ENCODE measurements around the gene ARMC9. TPM values are rescaled to one million over a fixed set of nuclear protein-coding genes. Genes with fewer than 3 reads are reported as not detected.

ARMC9 gene
- total RNA-seq, 1 experiment from 2014 or later = 16.4 TPM

DNA sequence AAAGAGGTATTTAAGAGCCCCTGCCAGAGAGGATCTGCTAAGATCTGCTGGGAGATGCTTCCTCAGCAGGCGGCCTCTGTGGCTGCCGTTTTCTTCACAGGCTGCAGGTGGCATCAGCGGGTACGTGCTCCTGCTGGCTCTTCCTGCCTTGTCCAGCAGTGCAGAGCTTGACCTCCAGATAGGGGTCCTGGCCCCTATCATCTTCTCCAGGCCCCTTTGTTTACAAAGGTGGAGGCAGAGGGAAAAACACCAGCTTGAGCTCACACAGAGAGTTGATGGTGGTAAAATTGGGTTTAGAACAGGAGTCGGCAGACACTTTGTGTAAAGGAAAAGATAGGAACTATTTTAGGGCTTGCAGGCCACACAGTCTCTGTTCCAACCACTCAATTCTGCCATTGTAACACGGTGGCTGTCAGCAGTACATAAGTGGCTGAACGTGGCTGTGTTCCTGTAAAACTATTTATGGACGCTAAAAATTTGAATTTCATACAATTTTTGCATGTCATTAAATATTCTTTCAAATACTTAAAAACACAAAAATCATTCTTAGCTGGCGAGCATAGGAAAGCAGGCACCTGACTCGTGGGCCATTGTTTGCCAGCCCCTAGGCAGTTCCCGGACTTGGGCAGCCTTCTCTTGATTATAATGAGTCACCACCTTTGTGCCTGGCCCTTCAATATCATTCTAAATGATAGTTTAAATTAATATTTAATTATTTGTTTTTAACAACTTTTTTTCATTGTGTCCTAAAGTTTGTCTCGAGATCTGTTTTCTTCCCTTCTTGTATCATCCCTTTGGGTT, 98.9 kb downstream of the ARMC9 start:
- intact Hi-C loops (cut with micrococcal nuclease) = loop anchor here (1.0 kb wide), 2 partner anchors 115 to 155 kb away; no protein-coding TSS in a partner anchor

More for the DNA sequence above, 98.9 kb downstream of the ARMC9 start:
- H3K27ac ChIP-seq (ENCODE audit: low read depth, low read length) = no peak overlapping the region
- no peaks in the 10 kb centered on the region for H4K20me1 ChIP-seq (ENCODE audit: insufficient read depth)
- no peaks in the 10 kb centered on the region for H3K79me2 ChIP-seq (ENCODE audit: insufficient read depth, low read length)
- H2AFZ ChIP-seq (ENCODE audit: low read depth, low read length, poor library complexity, severe bottlenecking) = no peak overlapping the region
- ChIA-PET RAD21 (ENCODE audit: low non-redundant PET in 1 of 2, low total read pairs in 2 of 2, uncharacterized antibody in 2 of 2, unreplicated experiment in 2 of 2) (no interaction called here), CTCF (interaction anchor here (0.6 to 1.8 kb wide), 4 partner anchors 103 to 156 kb away, joined by 3 to 7 read pairs (median 4); no protein-coding TSS in a partner anchor), POLR2A (no interaction called here)
- no peaks in the 10 kb centered on the region for H3K4me1 ChIP-seq (ENCODE audit: control insufficient read depth in 1 of 2, insufficient read depth in 2 of 2, low read length in 2 of 2)
- no peaks in the 10 kb centered on the region for H3K9me3 ChIP-seq (ENCODE audit: control insufficient read depth in 1 of 2, insufficient read depth in 1 of 2, low read depth in 1 of 2, low read length in 2 of 2)
- DNase-seq (ENCODE audit: low read depth, low spot score) (peak; percentile 10), ATAC-seq (peak; percentile 99)
- H3K4me3 ChIP-seq (replicated peaks in 1 of 2; ENCODE audit: low read depth in 1 of 2, low read length in 2 of 2) = no peak overlapping the region
- H3K27me3 ChIP-seq (ENCODE audit: insufficient read depth, low read length) = no peaks in the 10 kb centered on the region
- BruUV-seq (replicated peaks) = no TSS peak
- no peak overlapping the region for H3K9ac ChIP-seq (ENCODE audit: low read length)
- H3K36me3 ChIP-seq (ENCODE audit: control insufficient read depth in 1 of 2, insufficient read depth in 2 of 2, low read length in 2 of 2) = peaks cover 0 to 1% of the 10 kb centered on the region in 2 experiments; a peak in 1 of 4 replicates
- H3K9me2 ChIP-seq (ENCODE audit: insufficient read depth) = no peaks in the 10 kb centered on the region
- TF ChIP-seq EZH2phosphoT487 (IDR thresholded peaks at IDR 0.05; ENCODE audit: borderline replicate concordance) (no peak), CBX3 (IDR thresholded peaks at IDR 0.05; ENCODE audit: low read depth) (no peak), RAD21 (IDR thresholded peaks at IDR 0.05; ENCODE audit: low read depth) (peak; percentile 68), EZH2 (IDR thresholded peaks at IDR 0.05) (no peak), EGR1 (IDR thresholded peaks at IDR 0.05; ENCODE audit: low read depth) (no peak), FOSL1 (IDR thresholded peaks at IDR 0.05; ENCODE audit: low read depth) (no peak), POLR2A (IDR thresholded peaks at IDR 0.05; ENCODE audit: borderline replicate concordance, extremely low read depth, insufficient read depth, insufficient read length) (no peak), TCF7L2 (IDR thresholded peaks at IDR 0.05; ENCODE audit: borderline replicate concordance, extremely low read depth, insufficient read depth, insufficient read length) (no peak), ELF1 (IDR thresholded peaks at IDR 0.05; ENCODE audit: borderline replicate concordance, low read depth) (no peak), SIN3A (IDR thresholded peaks at IDR 0.05; ENCODE audit: low read depth) (no peak), ZNF274 (IDR thresholded peaks at IDR 0.05; ENCODE audit: low read depth, low read length) (no peak), SP1 (IDR thresholded peaks at IDR 0.05; ENCODE audit: low read depth) (no peak), CEBPB (IDR thresholded peaks at IDR 0.05; ENCODE audit: low read depth) (no peak)
- TF ChIP-seq, protein P1, sequence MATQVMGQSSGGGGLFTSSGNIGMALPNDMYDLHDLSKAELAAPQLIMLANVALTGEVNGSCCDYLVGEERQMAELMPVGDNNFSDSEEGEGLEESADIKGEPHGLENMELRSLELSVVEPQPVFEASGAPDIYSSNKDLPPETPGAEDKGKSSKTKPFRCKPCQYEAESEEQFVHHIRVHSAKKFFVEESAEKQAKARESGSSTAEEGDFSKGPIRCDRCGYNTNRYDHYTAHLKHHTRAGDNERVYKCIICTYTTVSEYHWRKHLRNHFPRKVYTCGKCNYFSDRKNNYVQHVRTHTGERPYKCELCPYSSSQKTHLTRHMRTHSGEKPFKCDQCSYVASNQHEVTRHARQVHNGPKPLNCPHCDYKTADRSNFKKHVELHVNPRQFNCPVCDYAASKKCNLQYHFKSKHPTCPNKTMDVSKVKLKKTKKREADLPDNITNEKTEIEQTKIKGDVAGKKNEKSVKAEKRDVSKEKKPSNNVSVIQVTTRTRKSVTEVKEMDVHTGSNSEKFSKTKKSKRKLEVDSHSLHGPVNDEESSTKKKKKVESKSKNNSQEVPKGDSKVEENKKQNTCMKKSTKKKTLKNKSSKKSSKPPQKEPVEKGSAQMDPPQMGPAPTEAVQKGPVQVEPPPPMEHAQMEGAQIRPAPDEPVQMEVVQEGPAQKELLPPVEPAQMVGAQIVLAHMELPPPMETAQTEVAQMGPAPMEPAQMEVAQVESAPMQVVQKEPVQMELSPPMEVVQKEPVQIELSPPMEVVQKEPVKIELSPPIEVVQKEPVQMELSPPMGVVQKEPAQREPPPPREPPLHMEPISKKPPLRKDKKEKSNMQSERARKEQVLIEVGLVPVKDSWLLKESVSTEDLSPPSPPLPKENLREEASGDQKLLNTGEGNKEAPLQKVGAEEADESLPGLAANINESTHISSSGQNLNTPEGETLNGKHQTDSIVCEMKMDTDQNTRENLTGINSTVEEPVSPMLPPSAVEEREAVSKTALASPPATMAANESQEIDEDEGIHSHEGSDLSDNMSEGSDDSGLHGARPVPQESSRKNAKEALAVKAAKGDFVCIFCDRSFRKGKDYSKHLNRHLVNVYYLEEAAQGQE (IDR thresholded peaks at IDR 0.05; ENCODE audit: low read depth) = no peak
- TF ChIP-seq, protein P2, sequence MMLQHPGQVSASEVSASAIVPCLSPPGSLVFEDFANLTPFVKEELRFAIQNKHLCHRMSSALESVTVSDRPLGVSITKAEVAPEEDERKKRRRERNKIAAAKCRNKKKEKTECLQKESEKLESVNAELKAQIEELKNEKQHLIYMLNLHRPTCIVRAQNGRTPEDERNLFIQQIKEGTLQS (IDR thresholded peaks at IDR 0.05) = no peak
- TF ChIP-seq, protein P3, sequence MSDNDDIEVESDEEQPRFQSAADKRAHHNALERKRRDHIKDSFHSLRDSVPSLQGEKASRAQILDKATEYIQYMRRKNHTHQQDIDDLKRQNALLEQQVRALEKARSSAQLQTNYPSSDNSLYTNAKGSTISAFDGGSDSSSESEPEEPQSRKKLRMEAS (IDR thresholded peaks at IDR 0.05) = no peak
- TF ChIP-seq, protein P4, sequence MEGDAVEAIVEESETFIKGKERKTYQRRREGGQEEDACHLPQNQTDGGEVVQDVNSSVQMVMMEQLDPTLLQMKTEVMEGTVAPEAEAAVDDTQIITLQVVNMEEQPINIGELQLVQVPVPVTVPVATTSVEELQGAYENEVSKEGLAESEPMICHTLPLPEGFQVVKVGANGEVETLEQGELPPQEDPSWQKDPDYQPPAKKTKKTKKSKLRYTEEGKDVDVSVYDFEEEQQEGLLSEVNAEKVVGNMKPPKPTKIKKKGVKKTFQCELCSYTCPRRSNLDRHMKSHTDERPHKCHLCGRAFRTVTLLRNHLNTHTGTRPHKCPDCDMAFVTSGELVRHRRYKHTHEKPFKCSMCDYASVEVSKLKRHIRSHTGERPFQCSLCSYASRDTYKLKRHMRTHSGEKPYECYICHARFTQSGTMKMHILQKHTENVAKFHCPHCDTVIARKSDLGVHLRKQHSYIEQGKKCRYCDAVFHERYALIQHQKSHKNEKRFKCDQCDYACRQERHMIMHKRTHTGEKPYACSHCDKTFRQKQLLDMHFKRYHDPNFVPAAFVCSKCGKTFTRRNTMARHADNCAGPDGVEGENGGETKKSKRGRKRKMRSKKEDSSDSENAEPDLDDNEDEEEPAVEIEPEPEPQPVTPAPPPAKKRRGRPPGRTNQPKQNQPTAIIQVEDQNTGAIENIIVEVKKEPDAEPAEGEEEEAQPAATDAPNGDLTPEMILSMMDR (IDR thresholded peaks at IDR 0.05 in 2 of 3, conservative IDR thresholded peaks at IDR 0.05 in 1 of 3; ENCODE audit: borderline replicate concordance in 1 of 3, insufficient read depth in 1 of 3, low read depth in 2 of 3, low read length in 2 of 3) = peak; percentile 65 to 79 (median 70); a peak in 5 of 6 replicates
- H3K4me2 ChIP-seq (ENCODE audit: low read length) = no peak overlapping the region
